ENCODE results near the gene C10orf71. TPM values are rescaled to one million over a fixed set of nuclear protein-coding genes. Genes with fewer than 3 reads are reported as not detected.

Gene C10orf71
- total and polyA plus RNA-seq, 7 experiments from 2014 or later, result not detected

DNA sequence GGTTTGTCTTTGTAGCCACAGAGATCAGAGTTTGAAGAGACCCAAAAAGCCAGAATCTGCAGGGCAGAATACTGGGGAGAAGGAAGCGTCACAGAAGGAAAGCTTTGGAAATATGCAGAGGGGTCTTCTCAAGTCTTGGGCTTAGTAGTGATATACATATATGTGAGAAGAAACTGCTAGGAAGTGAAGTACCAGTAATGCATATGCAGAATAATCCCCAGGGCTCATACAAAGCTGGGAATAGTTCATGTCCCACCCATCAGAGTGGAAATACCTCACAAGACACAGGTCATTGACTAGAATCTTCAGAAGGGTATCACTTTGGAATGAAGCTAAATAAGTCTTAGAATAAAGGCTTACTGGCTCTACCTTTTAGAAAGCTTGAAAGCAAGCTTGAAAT lies 39.6 kb downstream of the C10orf71 start:
- no peaks in the 10 kb centered on the region for H3K36me3 ChIP-seq (ENCODE audit: control insufficient read depth in 2 of 3, insufficient read depth in 3 of 3, low read length in 3 of 3)
- peaks cover 0 to 28% (median 16%) of the 10 kb centered on the region in 5 donors for H3K27me3 Mint-ChIP-seq
- peaks cover 0 to 9% (median 0%) of the 10 kb centered on the region in 5 donors for H3K36me3 Mint-ChIP-seq
- ATAC-seq, result no peak
- H3K27me3 ChIP-seq (ENCODE audit: control insufficient read depth in 2 of 2, insufficient read depth in 2 of 2, low read length in 2 of 2), result no peaks in the 10 kb centered on the region
- H3K4me3 ChIP-seq (ENCODE audit: low read length), result no peak overlapping the region
- no peaks in the 10 kb centered on the region for H3K9me3 ChIP-seq (ENCODE audit: control insufficient read depth in 2 of 3, low read length in 3 of 3)
- ChIA-PET CTCF (no interaction called here), POLR2A (no interaction called here)
- no peaks in the 10 kb centered on the region for H3K4me1 ChIP-seq (ENCODE audit: control insufficient read depth in 2 of 2, insufficient read depth in 2 of 2, low read length in 2 of 2)
- H3K27ac Mint-ChIP-seq, result no peak overlapping the region
- intact Hi-C loops (cut with micrococcal nuclease), result no loop called here
- peaks cover 0 to 25% (median 18%) of the 10 kb centered on the region in 11 donors for H3K9me3 Mint-ChIP-seq
- no peak overlapping the region for H3K27ac ChIP-seq (ENCODE audit: low read depth, low read length)
- no peak overlapping the region for H3K4me3 Mint-ChIP-seq
- H3K4me1 Mint-ChIP-seq, result peaks cover 6 to 15% (median 8%) of the 10 kb centered on the region in 7 donors
- no peak for DNase-seq

DNA sequence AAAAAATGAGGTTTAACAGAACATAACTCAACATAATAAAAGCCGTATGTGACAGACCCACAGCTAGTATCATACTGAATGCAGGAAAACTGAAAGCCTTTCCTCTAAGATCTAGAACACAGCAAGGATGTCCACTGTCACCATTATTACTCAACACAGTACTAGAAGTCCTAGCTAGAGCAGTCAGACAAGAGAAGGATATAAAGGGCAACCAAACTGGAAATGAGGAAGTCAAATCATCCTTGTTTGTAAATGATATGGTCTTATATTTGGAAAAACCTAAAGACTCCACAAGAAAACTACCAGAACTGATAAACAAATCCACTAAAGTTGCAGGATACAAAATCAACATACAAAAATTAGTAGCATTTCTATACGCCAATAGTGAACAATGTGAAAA lies 45.9 kb downstream of the C10orf71 start:
- H3K27me3 ChIP-seq (ENCODE audit: control insufficient read depth in 2 of 2, insufficient read depth in 2 of 2, low read length in 2 of 2), result no peaks in the 10 kb centered on the region
- H3K36me3 ChIP-seq (ENCODE audit: control insufficient read depth in 2 of 3, insufficient read depth in 3 of 3, low read length in 3 of 3), result no peaks in the 10 kb centered on the region
- no peak for DNase-seq
- ChIA-PET CTCF (no interaction called here), POLR2A (no interaction called here)
- H3K9me3 ChIP-seq (ENCODE audit: control insufficient read depth in 2 of 3, low read length in 3 of 3), result peaks cover 0 to 5% (median 0%) of the 10 kb centered on the region in 3 experiments
- Mint-ChIP-seq H3K27me3 (peaks cover 3 to 18% (median 16%) of the 10 kb centered on the region in 5 donors), H3K4me1 (no peaks in the 10 kb centered on the region), H3K27ac (no peak overlapping the region), H3K9me3 (peaks cover 0 to 11% (median 2%) of the 10 kb centered on the region in 11 donors), H3K36me3 (no peaks in the 10 kb centered on the region), H3K4me3 (no peak overlapping the region)
- no peak overlapping the region for H3K27ac ChIP-seq (ENCODE audit: low read depth, low read length)
- intact Hi-C loops (cut with micrococcal nuclease), result no loop called here
- no peak for ATAC-seq
- no peak overlapping the region for H3K4me3 ChIP-seq (ENCODE audit: low read length)
- no peaks in the 10 kb centered on the region for H3K4me1 ChIP-seq (ENCODE audit: control insufficient read depth in 2 of 2, insufficient read depth in 2 of 2, low read length in 2 of 2)

- ATAC-seq (no peak), DNase-seq (no peak)
- ChIA-PET CTCF (no interaction called here), POLR2A (no interaction called here)
- H3K27me3 ChIP-seq (ENCODE audit: control insufficient read depth in 2 of 2, insufficient read depth in 2 of 2, low read length in 2 of 2), result no peaks in the 10 kb centered on the region
- no peaks in the 10 kb centered on the region for H3K4me1 ChIP-seq (ENCODE audit: control insufficient read depth in 2 of 2, insufficient read depth in 2 of 2, low read length in 2 of 2)
- H3K36me3 Mint-ChIP-seq, result peaks cover 0 to 7% (median 0%) of the 10 kb centered on the region in 5 donors
- no peak overlapping the region for H3K4me3 Mint-ChIP-seq
- H3K27ac ChIP-seq (ENCODE audit: low read depth, low read length), result no peak overlapping the region
- H3K9me3 Mint-ChIP-seq, result peaks cover 3 to 13% (median 10%) of the 10 kb centered on the region in 11 donors
- no peak overlapping the region for H3K27ac Mint-ChIP-seq
- intact Hi-C loops (cut with micrococcal nuclease), result no loop called here
- no peaks in the 10 kb centered on the region for H3K4me1 Mint-ChIP-seq
- no peak overlapping the region for H3K4me3 ChIP-seq (ENCODE audit: low read length)
- no peaks in the 10 kb centered on the region for H3K36me3 ChIP-seq (ENCODE audit: control insufficient read depth in 2 of 3, insufficient read depth in 3 of 3, low read length in 3 of 3)
- peaks cover 0 to 12% (median 0%) of the 10 kb centered on the region in 3 experiments for H3K9me3 ChIP-seq (ENCODE audit: control insufficient read depth in 2 of 3, low read length in 3 of 3)
- peaks cover 6 to 28% (median 8%) of the 10 kb centered on the region in 5 donors for H3K27me3 Mint-ChIP-seq
These were observed 48.4 kb downstream of the C10orf71 start for GRCh38 chr10:49347342-49347741.

GRCh38 chr10:49347827-49348226 lies 48.9 kb downstream of the C10orf71 start:
- CTCF ChIA-PET, result no interaction called here
- no peaks in the 10 kb centered on the region for H3K4me1 Mint-ChIP-seq
- H3K27ac ChIP-seq (ENCODE audit: low read depth, low read length), result no peak overlapping the region
- H3K4me3 Mint-ChIP-seq, result no peak overlapping the region
- DNase-seq (no peak), ATAC-seq (no peak)
- peaks cover 0 to 12% (median 0%) of the 10 kb centered on the region in 3 experiments for H3K9me3 ChIP-seq (ENCODE audit: control insufficient read depth in 2 of 3, low read length in 3 of 3)
- no peaks in the 10 kb centered on the region for H3K36me3 ChIP-seq (ENCODE audit: control insufficient read depth in 2 of 3, insufficient read depth in 3 of 3, low read length in 3 of 3)
- H3K27me3 ChIP-seq (ENCODE audit: control insufficient read depth in 2 of 2, insufficient read depth in 2 of 2, low read length in 2 of 2), result no peaks in the 10 kb centered on the region
- H3K4me3 ChIP-seq (ENCODE audit: low read length), result no peak overlapping the region
- H3K27me3 Mint-ChIP-seq, result peaks cover 6 to 30% (median 7%) of the 10 kb centered on the region in 5 donors
- intact Hi-C loops (cut with micrococcal nuclease), result no loop called here
- POLR2A ChIA-PET, result no interaction called here
- H3K9me3 Mint-ChIP-seq, result peaks cover 3 to 13% (median 10%) of the 10 kb centered on the region in 11 donors
- H3K27ac Mint-ChIP-seq, result no peak overlapping the region
- H3K36me3 Mint-ChIP-seq, result peaks cover 0 to 7% (median 0%) of the 10 kb centered on the region in 5 donors
- H3K4me1 ChIP-seq (ENCODE audit: control insufficient read depth in 2 of 2, insufficient read depth in 2 of 2, low read length in 2 of 2), result no peaks in the 10 kb centered on the region

- H3K36me3 Mint-ChIP-seq, result peaks cover 0 to 7% (median 0%) of the 10 kb centered on the region in 5 donors
- H3K27me3 Mint-ChIP-seq, result peaks cover 6 to 25% (median 7%) of the 10 kb centered on the region in 5 donors
- ChIA-PET CTCF (no interaction called here), POLR2A (no interaction called here)
- H3K9me3 ChIP-seq (ENCODE audit: control insufficient read depth in 2 of 3, low read length in 3 of 3), result peaks cover 0 to 12% (median 0%) of the 10 kb centered on the region in 3 experiments
- H3K4me1 ChIP-seq (ENCODE audit: control insufficient read depth in 2 of 2, insufficient read depth in 2 of 2, low read length in 2 of 2), result no peaks in the 10 kb centered on the region
- no peak overlapping the region for H3K4me3 ChIP-seq (ENCODE audit: low read length)
- no peak overlapping the region for H3K27ac ChIP-seq (ENCODE audit: low read depth, low read length)
- H3K27me3 ChIP-seq (ENCODE audit: control insufficient read depth in 2 of 2, insufficient read depth in 2 of 2, low read length in 2 of 2), result no peaks in the 10 kb centered on the region
- intact Hi-C loops (cut with micrococcal nuclease), result no loop called here
- H3K4me1 Mint-ChIP-seq, result no peaks in the 10 kb centered on the region
- DNase-seq, result no peak
- H3K4me3 Mint-ChIP-seq, result no peak overlapping the region
- no peaks in the 10 kb centered on the region for H3K36me3 ChIP-seq (ENCODE audit: control insufficient read depth in 2 of 3, insufficient read depth in 3 of 3, low read length in 3 of 3)
- H3K27ac Mint-ChIP-seq, result no peak overlapping the region
- ATAC-seq, result no peak
- peaks cover 3 to 13% (median 10%) of the 10 kb centered on the region in 11 donors for H3K9me3 Mint-ChIP-seq
These were observed 49.6 kb downstream of the C10orf71 start for GRCh38 chr10:49348593-49348992.

- intact Hi-C loops (cut with micrococcal nuclease), result no loop called here
- no peaks in the 10 kb centered on the region for H3K4me1 Mint-ChIP-seq
- no peak overlapping the region for H3K27ac Mint-ChIP-seq
- H3K4me3 Mint-ChIP-seq, result no peak overlapping the region
- Histone ChIP-seq H3K4me1 (ENCODE audit: control insufficient read depth in 2 of 2, insufficient read depth in 2 of 2, low read length in 2 of 2) (no peaks in the 10 kb centered on the region), H3K27me3 (ENCODE audit: control insufficient read depth in 2 of 2, insufficient read depth in 2 of 2, low read length in 2 of 2) (no peaks in the 10 kb centered on the region), H3K27ac (ENCODE audit: low read depth, low read length) (no peak overlapping the region), H3K36me3 (ENCODE audit: control insufficient read depth in 2 of 3, insufficient read depth in 3 of 3, low read length in 3 of 3) (no peaks in the 10 kb centered on the region), H3K9me3 (ENCODE audit: control insufficient read depth in 2 of 3, low read length in 3 of 3) (peaks cover 0 to 12% (median 0%) of the 10 kb centered on the region in 3 experiments), H3K4me3 (ENCODE audit: low read length) (no peak overlapping the region)
- DNase-seq, result no peak
- ChIA-PET CTCF (no interaction called here), POLR2A (no interaction called here)
- peaks cover 0 to 7% (median 0%) of the 10 kb centered on the region in 5 donors for H3K36me3 Mint-ChIP-seq
- ATAC-seq, result no peak
- H3K27me3 Mint-ChIP-seq, result peaks cover 6 to 23% (median 7%) of the 10 kb centered on the region in 5 donors
- H3K9me3 Mint-ChIP-seq, result peaks cover 3 to 13% (median 10%) of the 10 kb centered on the region in 11 donors
These were observed 50.4 kb downstream of the C10orf71 start for GRCh38 chr10:49349390-49349789.

- ChIA-PET CTCF (no interaction called here), POLR2A (no interaction called here)
- no peak overlapping the region for H3K4me3 Mint-ChIP-seq
- Histone ChIP-seq H3K9me3 (ENCODE audit: control insufficient read depth in 2 of 3, low read length in 3 of 3) (peaks cover 0 to 12% (median 0%) of the 10 kb centered on the region in 3 experiments), H3K27ac (ENCODE audit: low read depth, low read length) (no peak overlapping the region), H3K27me3 (ENCODE audit: control insufficient read depth in 2 of 2, insufficient read depth in 2 of 2, low read length in 2 of 2) (no peaks in the 10 kb centered on the region), H3K36me3 (ENCODE audit: control insufficient read depth in 2 of 3, insufficient read depth in 3 of 3, low read length in 3 of 3) (no peaks in the 10 kb centered on the region), H3K4me3 (ENCODE audit: low read length) (no peak overlapping the region), H3K4me1 (ENCODE audit: control insufficient read depth in 2 of 2, insufficient read depth in 2 of 2, low read length in 2 of 2) (no peaks in the 10 kb centered on the region)
- intact Hi-C loops (cut with micrococcal nuclease), result no loop called here
- ATAC-seq (no peak), DNase-seq (no peak)
- H3K4me1 Mint-ChIP-seq, result no peaks in the 10 kb centered on the region
- H3K36me3 Mint-ChIP-seq, result peaks cover 0 to 7% (median 0%) of the 10 kb centered on the region in 5 donors
- peak overlapping the region in 1 of 9 donors; percentile 42 for H3K27ac Mint-ChIP-seq
- peaks cover 3 to 13% (median 10%) of the 10 kb centered on the region in 11 donors for H3K9me3 Mint-ChIP-seq
- peaks cover 6 to 23% (median 8%) of the 10 kb centered on the region in 5 donors for H3K27me3 Mint-ChIP-seq
These were observed 51.2 kb downstream of the C10orf71 start for GRCh38 chr10:49350138-49350537.

Data from naive thymus-derived CD4-positive, alpha-beta T cell (primary cell).